Ishikawa (cell line): ENCODE results near the gene TENT5A.

ENCODE experiments used
- CEBPB ChIP-seq: IDR thresholded peaks from 2 replicates; pipeline ENCODE4 v1.6.1; 2012
- CREB1 ChIP-seq: IDR thresholded peaks from 2 replicates; pipeline ENCODE4 v1.6.1; 2012; ENCODE audit warnings: low read depth
- EGR1 ChIP-seq: IDR thresholded peaks from 2 replicates; pipeline ENCODE4 v1.6.1; 2012
- EP300 ChIP-seq: IDR thresholded peaks from 2 replicates; pipeline ENCODE4 v1.6.1; 2012; ENCODE audit warnings: borderline replicate concordance
- FOXM1 ChIP-seq: IDR thresholded peaks from 2 replicates; pipeline ENCODE4 v1.6.1; 2012; ENCODE audit warnings: low read depth, borderline replicate concordance
- MAX ChIP-seq: IDR thresholded peaks from 2 replicates; pipeline ENCODE4 v1.6.1; 2012
- NFIC ChIP-seq: IDR thresholded peaks from 2 replicates; pipeline ENCODE4 v1.6.1; 2012
- RAD21 ChIP-seq: IDR thresholded peaks from 2 replicates; pipeline ENCODE4 v1.6.1; 2012; ENCODE audit warnings: low read depth
- REST ChIP-seq: IDR thresholded peaks from 2 replicates; pipeline ENCODE4 v1.6.1; 2012; ENCODE audit warnings: low read depth, mild to moderate bottlenecking
- TAF1 ChIP-seq: IDR thresholded peaks from 2 replicates; pipeline ENCODE4 v1.6.1; 2012; ENCODE audit warnings: low read depth, mild to moderate bottlenecking
- TCF12 ChIP-seq: IDR thresholded peaks from 2 replicates; pipeline ENCODE4 v1.6.1; 2012; ENCODE audit warnings: low read depth
- TEAD4 ChIP-seq: IDR thresholded peaks from 2 replicates; pipeline ENCODE4 v1.6.1; 2012
- USF1 ChIP-seq: IDR thresholded peaks from 2 replicates; pipeline ENCODE4 v1.6.1; 2012

- TF ChIP-seq MAX (no peak), TAF1 (no peak), FOXM1 (no peak), USF1 (no peak), TCF12 (no peak), REST (no peak), CEBPB (no peak), EP300 (no peak), NFIC (no peak), CREB1 (no peak), RAD21 (no peak), EGR1 (no peak), TEAD4 (no peak)
Measured at GRCh38 chr6:81750200-81750599, 2.3 kb downstream of the TENT5A start.
